GM19023 (cell line): ENCODE data around the gene COQ10B.
"Not testable (repeated sequence)": the region's sequence is repeated elsewhere in the genome, so short reads cannot be mapped to it uniquely, and the experiment has no call there.

Experiments
- ATAC-seq: cut with Tn5 transposase; IDR thresholded peaks from one replicate; pipeline ENCODE4 v1.9.1; 2021; ENCODE audit warnings: mild to moderate bottlenecking, moderate library complexity; ENCODE audit not compliant: unreplicated experiment

Gene COQ10B

GRCh38 chr2:197453123-197453913 is at the start of gene COQ10B:
Gene COQ10B, plus strand, starts transcription at chr2:197453552. Its CDS starts 9 bp downstream, at chr2:197453561.
- peak; percentile 94 for ATAC-seq

GRCh38 chr2:197405582-197405981 is 47.8 kb upstream of the COQ10B start:
- ATAC-seq: no peak

- no peak for ATAC-seq
These were observed 39.3 kb upstream of the COQ10B start for GRCh38 chr2:197414039-197414438.

- ATAC-seq: no peak
These were observed 38.8 kb upstream of the COQ10B start for GRCh38 chr2:197414515-197414914.

- no peak for ATAC-seq
These were observed 37.1 kb upstream of the COQ10B start for GRCh38 chr2:197416268-197416667.

GRCh38 chr2:197419438-197419837 is 33.9 kb upstream of the COQ10B start:
- no peak for ATAC-seq

GRCh38 chr2:197423307-197423706 is 30.0 kb upstream of the COQ10B start:
- no peak for ATAC-seq

GRCh38 chr2:197425550-197425949 is 27.8 kb upstream of the COQ10B start:
- ATAC-seq: no peak

- no peak for ATAC-seq
These were observed 26.4 kb upstream of the COQ10B start for GRCh38 chr2:197426723-197427603.

- no peak for ATAC-seq
These were observed 25.4 kb upstream of the COQ10B start for GRCh38 chr2:197427986-197428385.

GRCh38 chr2:197431858-197432257 is 21.5 kb upstream of the COQ10B start:
- no peak for ATAC-seq

- not testable (repeated sequence) for ATAC-seq
These were observed 20.8 kb upstream of the COQ10B start for GRCh38 chr2:197432527-197432926.

- ATAC-seq: no peak
These were observed 19.4 kb upstream of the COQ10B start for GRCh38 chr2:197433780-197434438.

- ATAC-seq: peak; percentile 96
These were observed 18.5 kb upstream of the COQ10B start, which contains the start of gene SF3B1 for GRCh38 chr2:197434541-197435513. Gene SF3B1, minus strand, starts transcription at chr2:197435028. Its CDS starts 29 bp downstream, at chr2:197434999.

GRCh38 chr2:197435598-197436420 is 17.5 kb upstream of the COQ10B start:
- peak; percentile 3 for ATAC-seq

- ATAC-seq: no peak
These were observed 16.0 kb upstream of the COQ10B start for GRCh38 chr2:197437380-197437779.

GRCh38 chr2:197442857-197443256 is 10.5 kb upstream of the COQ10B start:
- ATAC-seq: no peak

GRCh38 chr2:197445746-197446145 is 7.6 kb upstream of the COQ10B start:
- no peak for ATAC-seq

GRCh38 chr2:197446844-197447243 is 6.5 kb upstream of the COQ10B start:
- no peak for ATAC-seq
